ENCODE results near the gene COLQ.

GRCh38 chr3:15434756-15435155 lies 86.8 kb downstream of the COLQ start:
- TF ChIP-seq POLR2A (IDR thresholded peaks at IDR 0.05; ENCODE audit: low read length) (no peak), GATA1 (IDR thresholded peaks at IDR 0.05; ENCODE audit: low read depth, low read length) (no peak)
